HL-60/S4 treated with retinoic acid at 250 ng/mL for 4 days and 3 days (cell line): ENCODE results near the gene IGLL5.

ENCODE experiments used
- in situ Hi-C: fragments of 300-500 bp; cut with MboI; formaldehyde crosslinking; loops from 2 replicates; pipeline ENCODE4 v1.7.0; 2022; ENCODE audit warnings: low sequenced_read_pairs

Gene IGLL5

DNA sequence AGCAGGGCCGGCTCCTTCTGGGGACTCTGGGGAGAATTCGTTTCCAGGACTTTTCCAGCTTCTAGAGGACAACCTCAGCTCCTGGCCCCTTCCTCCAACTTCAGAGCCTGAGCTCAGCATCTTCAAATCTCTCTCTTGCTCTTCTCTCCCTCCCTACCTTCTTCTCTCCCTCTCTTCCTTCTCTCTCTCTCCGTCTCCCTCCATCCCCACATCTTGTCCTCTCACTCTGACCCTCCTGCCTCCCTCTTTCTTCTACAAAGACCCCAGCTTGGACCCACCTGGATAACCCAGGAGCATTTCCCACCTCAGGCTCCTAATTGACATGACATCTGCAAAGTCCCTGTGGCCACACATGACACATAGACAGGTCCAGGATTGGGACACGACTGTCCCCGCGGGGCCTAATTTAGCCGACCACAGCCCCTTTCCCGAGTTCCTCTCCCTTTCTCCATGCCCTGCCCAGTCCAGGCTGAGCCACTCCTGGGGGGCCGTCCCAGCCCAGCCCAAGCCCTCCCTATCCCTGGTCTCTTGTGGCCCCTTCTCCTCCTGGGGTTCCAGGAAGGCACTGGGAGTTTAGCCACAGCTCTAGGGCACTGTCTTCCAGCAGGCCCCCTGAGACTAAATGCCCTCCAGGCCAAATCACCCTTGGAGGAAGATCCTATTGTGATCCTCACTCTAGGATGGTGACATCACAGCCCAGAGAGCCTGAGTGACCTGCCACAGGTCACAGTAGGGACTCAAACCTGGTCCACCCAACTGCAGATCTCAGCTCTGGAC is 36.9 kb downstream of the IGLL5 start:
- in situ Hi-C loops, result no loop called here

DNA sequence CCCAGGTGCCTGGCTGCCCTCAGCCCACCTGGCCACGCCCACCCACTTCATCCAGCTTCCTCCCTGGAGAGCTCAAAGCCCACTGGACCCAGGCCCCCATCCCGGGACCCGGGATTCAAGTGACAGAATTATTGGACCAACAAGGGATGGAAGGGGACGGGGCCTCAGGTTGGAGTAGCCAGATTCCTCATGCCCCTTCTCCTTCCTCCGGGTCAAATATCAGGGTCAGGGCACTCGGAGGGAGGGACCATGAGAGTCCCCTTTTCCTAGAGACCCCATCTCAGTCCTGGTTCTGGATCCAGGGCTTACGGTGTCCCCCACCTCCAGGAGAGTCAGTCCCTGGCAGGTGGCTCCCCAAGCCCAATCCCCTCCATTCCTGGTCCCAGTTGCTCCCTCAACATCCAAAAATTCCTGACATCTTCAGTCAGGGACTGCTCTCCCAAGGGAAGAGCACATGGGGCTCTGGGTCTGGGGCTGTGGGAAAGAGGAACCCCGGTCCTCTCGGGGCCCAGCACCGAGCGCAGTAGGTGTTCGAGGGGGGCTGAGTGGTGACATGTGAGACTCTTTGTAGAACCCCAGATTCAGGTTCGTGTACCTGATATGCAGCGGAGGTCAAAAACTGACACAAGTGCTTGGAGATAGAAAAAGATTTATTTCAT is 37.7 kb downstream of the IGLL5 start:
- in situ Hi-C loops, result no loop called here

DNA sequence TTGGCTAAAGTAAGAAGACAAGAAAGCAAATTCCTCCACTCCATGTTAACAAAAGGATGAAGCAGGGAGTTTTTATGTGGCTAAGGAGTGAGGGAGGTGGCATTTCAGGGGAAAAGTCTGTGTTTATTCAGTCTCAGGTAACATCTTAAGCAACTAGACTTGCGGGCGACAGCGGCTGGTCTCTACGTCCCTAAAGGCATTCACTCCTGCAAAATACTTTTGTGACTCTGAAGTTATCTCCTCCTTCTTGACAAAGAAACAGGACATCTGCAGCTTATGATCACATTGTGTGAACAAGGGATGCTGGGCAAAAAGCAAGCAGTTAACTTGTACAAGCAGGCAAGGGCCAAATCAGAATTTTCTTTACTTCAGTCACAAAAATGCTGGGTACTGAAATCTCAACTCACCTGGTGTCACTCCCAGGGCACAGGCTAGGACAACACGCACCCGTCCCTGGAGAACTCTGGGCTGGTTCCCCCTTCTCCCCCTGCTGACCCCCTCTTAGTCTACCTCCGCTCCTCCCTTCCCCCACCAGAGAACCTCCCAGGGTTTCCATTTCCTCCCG is 38.3 kb downstream of the IGLL5 start:
- in situ Hi-C loops, result no loop called here

DNA sequence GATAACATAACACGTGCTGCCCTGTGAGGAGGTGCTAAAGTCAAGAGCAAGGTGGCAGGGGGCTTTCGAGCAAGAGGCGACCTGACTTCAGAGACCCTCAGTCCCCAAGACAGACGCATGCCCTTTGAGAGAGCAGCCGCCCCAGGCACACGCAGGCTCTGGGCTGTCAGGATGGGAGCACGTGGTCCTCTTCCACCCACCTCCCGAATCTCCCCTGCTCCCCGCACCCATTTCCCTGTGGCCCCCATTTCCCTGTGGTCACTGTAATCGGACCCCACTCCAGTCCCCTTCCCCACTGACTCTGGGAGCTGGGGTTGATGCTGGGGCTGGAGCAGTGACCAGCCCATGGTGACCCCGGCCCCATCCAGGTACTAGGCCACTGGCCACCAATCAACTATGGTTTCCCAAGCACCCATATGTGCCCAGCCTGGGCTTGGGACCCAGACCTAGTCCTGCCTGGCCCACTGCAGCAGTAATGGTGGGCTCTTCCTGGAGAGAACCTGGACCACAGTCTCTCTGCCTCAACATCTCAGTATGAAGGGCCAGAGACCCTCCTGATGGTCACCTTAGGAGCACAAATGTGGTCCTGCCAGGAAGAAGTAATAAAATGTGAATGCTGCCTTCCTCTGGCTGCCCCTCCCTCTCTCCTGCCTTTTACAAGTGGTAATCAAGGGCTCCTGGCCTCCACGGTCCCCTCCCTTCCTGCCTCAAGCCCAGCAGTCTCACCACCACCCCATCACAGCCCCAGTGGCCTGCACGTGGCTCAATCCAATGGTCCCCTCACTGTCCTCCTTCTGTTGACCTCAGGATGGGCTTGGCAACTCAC is 39.0 kb downstream of the IGLL5 start:
- in situ Hi-C loops, result no loop called here

DNA sequence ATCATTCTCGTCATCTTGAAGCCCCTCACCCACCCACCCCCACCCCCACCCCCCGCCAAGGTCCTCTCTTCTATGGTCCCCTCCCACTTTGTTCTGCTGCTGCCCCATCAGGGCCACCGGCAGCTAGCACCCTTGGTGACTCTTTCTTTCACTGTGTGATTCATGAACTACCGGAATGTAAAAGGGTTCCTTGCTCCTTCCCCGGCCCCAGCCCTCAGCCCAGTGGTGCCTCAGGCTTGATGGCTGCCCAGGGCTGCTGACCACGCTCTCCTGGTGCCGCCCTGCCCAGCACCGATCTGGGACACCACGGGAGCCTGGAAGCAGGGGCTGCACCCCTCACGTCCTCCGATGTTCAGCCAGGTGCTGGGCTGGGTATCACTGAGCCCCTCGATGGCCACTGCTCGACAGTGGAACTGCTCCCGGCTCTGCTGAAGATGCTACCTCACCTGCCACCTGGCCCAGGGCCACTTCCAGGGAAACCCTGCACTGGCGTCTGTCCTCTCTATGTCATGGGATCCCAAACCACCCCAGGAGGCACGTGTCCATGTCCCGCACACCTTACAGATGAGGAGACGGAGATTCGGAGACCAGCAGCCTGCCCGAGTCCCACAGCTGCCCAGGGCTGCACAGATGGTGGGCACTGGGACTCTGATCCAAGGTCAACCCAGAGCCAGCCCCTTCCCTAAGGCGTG is 39.7 kb downstream of the IGLL5 start:
- in situ Hi-C loops, result no loop called here

DNA sequence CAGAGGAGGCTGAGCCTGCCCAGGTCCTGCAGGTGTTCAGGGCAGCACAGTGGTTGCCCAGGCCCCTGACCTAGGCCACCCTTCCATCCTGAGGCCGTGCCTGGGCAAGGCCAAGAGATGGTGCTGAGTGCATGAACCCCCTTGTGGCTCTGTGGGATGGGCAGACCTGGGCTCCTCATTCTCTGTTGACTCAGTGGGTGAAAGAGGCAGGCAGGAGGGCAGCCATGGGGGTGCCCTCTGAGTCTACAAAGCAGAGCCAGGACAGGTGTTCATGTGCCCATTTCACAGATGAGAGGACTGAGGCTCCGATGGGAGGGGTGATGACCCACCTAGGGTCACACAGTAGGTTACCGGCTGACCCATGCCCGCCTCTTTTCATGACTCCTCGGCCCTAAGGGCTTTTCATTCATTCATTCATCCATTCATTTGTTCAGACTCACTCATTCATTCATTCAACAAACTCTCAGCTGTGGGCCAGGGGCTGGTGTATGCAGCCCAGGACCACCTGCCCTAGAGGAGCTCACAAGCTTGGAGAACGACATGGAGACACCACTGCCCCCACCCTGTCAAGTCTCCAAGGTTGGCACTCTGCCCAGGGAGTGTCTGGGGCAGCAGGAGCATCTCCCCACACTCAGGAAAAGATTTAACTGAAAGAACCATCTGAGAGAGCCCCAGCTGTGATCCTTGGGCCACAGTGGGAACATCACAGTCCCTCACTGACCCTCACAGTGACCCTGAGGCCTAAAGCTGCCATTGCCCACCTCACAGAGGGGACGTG is 40.5 kb downstream of the IGLL5 start:
- in situ Hi-C loops, result no loop called here

DNA sequence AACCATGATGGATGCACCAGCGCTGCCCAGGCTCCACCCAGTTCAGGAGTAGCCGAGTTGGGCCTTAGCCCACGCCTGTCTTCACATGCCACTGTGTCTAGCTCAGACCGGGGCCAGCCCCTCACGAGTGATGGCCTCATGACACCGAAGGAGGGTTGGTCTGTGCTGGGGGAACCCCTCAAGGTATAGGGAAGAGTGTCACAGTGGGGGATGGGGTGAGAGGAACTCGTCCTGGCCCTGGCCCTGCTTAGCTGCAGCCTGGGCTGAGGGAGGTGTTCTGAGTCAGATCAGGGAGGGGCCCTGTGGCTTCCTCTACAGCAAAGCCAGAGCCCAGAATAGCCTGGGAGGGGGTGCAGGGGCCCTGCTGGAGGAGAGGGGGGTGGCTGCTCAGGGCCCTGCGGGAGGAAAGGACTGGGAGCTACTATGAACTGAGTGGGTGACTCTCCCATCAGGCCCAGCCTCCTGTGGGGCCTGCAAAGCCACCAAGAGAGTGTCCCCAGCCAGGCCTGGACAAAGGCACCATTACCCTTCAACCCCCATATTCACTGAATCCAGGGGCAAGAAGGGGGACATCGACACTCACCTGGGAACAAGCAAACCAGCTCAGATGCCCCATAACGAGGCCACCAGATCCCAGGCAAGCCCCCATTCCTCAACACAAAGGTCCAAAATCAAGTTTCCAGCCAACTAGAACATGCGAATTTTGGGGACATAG is 41.2 kb downstream of the IGLL5 start:
- in situ Hi-C loops, result no loop called here

DNA sequence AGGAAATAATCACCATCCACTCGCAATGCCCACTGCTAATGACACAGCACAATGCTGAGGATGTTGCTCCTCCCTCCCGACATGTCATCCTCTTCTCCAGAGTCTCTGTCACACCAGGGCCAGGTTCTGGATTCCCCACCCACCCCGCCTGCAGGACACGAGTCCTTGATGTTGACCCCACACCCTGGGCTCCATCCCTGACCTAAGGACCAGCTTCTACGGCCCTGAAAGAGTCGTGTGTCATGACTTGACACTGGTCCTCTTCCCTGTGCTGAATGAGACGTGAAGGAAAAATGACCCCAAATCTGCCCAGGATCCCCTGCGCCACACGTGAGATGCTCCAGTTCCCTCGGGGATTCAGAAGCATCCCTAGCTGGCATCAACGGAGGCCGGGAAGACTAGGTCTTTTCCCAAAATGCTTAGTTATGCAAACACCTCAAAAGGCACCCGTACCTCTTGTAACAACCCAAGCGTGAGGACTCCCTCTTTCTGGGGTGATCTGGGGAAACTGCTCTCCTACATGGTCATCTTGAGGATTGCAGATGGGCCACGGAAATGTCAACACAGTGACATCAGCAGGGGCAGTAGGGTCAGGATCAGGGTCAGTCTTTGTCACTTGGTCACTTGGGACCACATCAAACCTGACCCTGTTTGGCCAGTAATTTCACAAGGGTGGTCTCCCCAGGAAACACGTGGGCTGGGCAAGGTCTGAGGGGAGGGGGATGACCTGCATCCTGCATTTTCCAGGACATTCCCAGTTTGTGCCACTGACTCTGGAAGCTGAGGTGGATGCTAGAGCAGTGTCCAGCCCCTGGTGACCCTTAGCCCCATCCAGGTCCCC is 42.0 kb downstream of the IGLL5 start:
- in situ Hi-C loops, result no loop called here

DNA sequence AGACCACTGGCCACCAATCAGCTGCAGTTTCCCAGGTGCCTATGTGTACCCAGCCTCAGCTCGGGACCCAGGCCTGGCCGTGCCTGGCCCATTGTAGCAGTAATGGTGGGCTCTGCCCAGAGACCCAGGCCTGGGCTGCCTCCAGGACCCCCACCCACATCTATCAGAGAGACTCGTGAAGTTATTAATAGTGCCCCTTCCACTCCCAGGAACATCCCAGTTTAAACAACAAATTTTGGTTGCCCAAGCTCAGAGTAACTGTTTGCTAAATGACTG is 42.5 kb downstream of the IGLL5 start:
- in situ Hi-C loops, result no loop called here

DNA sequence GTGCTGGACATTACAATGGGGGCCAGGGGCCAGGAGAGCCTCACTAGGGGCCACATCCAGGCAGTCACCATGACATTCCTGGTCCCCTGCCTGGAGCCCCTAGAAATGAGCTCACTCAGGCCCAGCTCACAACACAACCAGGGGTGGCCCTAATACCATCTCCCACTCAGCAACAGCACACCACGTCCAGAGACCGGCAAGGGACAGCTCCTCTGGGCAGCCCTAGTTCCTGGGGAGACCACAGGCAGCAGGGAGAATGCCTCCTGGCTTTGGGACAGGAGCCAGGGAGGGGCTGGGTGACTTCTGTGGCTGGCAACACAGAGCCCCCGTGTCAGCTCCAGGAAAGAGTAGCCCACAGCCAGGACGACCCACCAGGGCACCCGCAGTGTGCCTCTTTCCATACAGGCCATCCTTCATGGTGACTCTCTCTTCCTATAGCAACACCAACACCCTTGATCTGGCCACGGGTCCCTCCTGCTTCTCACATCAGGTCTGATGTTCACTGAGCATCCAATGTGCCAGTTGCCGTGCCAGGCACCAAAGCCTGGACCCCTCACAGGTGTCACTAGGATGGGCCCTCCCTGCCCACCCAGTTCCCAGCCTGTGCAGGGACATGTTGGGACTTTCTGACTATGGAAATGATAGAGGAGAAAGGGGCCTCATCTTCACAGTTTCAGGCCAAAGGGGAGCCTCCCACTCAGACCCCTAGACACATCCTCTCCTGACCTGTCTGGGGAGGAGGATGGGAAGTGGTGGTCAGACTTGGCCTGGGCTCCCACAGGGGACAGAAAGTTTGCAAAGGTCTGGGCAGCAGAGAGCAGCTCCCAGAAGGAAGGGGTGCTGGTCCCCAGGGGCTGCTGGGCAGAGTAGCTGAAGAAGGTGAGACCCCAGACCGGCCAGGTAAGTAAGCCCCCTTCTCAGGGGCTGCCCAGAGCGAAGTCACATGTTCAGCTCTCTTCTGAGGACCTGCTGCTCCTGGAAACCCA is 43.2 kb downstream of the IGLL5 start:
- in situ Hi-C loops, result no loop called here

DNA sequence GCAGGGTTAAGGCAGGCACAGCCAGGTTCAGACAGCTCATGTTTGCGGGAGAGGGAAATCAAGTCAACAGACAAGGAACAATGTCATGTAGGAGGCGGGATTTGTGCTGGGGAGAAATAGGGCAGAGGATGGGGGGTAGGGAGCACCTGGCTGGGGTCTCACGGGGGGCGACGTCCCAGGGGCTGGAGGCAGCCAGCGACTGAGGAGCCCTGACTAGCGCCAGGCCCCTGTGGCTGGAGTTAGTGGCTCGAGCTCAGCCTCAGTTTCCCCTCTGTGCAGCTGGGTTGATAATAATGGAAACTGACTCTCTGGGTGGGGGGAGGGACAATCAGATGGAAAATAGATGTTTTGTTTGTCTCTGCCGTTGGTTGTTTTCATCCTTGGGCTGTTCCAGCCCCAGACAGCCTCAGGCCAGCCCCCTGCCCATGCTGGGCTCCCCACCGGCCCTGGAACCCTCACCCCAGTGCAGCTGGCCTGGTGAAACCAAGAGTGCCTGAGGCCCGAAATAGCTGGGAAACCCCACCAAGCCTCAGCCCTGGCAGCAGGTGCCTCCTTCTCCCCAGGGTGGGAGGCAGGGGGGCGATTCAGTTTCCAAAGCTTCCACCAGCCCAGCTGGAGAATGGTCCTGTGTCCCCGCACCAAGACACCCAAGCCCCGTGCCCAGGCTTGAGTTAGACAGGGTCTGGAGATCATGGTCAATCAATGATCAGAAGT is 44.1 kb downstream of the IGLL5 start:
- in situ Hi-C loops, result no loop called here

DNA sequence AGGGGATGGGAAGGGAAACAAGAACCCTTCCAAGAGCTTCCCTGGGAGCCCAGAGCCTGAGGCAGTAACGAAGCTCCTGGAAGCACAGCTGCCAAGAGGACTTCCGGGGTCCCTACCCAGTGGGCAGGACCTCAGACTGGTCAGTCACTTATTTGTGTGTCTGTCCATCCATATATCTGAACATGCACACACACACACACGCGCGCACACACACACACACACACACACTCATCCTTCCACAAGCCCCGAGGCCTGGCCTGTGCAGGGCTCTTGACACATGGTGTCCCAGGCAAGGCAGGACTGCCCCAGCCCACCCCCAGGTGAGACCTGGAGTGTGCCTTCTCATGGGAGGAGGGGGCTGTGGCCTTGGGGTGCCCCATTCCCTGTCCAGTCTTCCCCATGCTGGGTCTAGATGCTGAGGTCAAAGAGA is 44.9 kb downstream of the IGLL5 start:
- in situ Hi-C loops, result no loop called here

DNA sequence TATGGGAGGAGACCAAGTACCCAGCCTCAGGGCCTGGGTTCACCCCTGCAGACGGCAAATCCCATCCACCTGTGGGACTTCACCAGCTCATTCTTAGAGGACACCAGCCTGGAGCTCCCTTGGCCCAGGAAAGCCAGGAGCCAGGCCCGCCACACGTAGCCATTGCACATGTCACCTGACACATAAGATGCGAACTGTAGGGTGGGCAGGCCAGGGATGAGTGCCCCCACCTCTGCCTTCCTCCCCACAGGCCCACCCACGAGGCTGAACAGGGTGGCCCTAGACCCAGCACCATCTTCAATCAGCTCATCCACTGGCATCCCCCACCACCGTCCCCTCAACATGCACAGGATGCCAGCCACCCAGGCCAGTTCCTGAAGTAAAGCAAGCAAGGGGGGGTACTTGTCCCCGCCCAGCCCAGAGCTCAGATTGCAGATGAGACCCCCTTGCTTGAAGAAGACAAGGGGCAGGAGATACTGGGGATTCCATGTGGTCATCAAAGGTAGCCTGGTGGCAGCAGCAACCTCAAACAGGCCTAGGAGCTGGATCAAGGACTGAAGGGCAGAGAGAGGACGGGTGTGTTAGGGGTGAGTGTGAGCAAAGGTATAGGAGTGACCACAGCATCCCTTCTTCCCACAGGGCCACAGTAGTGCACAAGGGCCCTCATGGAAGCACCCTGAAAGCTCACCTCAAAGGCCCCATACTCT is 45.6 kb downstream of the IGLL5 start:
- in situ Hi-C loops, result no loop called here

DNA sequence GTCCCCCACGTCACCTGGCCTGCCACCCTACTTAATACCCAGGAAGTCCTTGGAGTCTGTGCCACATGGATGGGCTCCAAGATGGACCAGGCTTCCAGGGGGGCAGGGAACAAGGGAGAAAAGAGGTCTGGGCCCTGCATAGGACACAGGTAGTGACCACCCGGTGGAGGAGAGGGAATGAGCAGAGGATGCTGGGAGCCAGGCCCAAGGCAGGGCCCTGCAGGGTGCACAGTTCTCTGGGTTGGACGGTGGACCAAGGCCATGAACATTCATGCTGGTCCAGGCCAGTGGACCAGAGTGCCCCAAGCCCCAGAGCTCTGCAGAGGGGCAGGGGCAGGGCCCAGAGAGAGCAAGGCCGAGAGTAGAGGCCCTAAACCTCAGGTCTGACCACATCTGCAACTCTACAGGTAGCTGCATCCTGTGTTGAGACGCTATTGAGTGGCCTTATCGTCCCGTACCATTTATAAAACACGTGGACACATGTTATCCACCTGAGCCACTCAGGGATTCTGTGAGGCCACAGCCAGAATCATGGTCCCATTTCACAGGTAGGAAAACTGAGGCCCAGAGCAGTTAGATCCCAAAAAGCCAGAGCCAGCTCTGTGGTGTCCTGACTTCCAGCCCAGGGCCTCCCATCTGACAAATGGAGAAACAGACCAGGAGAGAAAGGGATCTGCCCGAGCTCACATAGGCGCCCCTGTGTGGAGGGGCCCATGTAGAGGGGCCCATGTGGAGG is 46.4 kb downstream of the IGLL5 start:
- in situ Hi-C loops, result no loop called here

DNA sequence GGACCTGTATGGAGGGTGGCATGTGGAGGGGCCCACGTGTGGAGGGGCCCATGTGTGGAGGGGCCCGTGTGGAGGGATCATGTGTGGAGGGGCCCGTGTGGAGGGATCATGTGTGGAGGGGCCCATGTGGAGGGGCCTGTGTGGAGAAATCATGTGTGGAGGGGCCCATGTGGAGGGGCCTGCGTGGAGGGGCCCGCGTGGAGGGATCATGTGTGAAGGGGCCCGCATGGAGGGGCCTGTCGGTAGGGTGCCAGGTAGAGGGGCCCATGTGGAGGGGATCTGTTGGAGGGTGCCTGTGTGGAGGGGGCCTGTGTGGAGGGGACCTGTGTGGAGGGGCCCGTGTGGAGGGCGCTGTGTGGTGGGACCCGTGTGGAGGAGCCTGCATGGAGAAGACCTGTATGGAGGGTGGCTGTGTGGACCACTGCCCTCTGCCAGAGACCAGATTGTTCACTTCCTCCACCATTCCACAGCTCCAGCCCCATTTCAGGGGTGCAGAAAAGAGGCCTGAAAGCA is 47.0 kb downstream of the IGLL5 start:
- in situ Hi-C loops, result no loop called here
